HG03196 (cell line): ENCODE results near the gene DHRSX.
"Not testable (repeated sequence)": the region's sequence is repeated elsewhere in the genome, so short reads cannot be mapped to it uniquely, and the experiment has no call there.

ENCODE experiments used
- ATAC-seq: cut with Tn5 transposase; IDR thresholded peaks from one replicate; pipeline ENCODE4 v1.9.1; 2021; ENCODE audit not compliant: unreplicated experiment

The DHRSX gene

DNA sequence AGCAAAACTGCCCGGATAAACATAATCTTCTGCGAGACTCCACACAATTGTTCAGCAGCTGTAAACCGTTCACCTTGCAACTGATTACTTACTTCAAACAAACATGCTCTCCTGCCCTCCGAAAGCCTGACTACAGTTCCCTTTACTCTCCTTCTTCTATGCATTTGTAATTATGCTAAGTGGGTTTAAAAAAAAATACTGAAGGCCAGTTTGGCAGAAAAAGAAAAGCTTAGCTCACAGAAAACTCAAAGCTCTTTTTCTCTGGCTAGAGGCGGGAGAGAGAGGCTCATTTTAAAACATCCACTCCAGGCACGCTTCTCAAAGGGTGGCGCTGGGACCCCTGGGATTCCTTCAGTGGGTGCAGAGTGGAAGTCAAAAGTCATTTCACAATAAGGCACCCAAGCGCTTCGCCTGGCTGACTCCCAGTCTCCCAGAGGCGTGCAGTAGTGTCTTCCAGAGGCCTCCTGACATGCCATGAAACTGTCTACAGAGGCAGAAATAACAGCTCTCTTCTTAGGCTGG lies 1.9 kb downstream of the DHRSX start:
- no peak for ATAC-seq

DNA sequence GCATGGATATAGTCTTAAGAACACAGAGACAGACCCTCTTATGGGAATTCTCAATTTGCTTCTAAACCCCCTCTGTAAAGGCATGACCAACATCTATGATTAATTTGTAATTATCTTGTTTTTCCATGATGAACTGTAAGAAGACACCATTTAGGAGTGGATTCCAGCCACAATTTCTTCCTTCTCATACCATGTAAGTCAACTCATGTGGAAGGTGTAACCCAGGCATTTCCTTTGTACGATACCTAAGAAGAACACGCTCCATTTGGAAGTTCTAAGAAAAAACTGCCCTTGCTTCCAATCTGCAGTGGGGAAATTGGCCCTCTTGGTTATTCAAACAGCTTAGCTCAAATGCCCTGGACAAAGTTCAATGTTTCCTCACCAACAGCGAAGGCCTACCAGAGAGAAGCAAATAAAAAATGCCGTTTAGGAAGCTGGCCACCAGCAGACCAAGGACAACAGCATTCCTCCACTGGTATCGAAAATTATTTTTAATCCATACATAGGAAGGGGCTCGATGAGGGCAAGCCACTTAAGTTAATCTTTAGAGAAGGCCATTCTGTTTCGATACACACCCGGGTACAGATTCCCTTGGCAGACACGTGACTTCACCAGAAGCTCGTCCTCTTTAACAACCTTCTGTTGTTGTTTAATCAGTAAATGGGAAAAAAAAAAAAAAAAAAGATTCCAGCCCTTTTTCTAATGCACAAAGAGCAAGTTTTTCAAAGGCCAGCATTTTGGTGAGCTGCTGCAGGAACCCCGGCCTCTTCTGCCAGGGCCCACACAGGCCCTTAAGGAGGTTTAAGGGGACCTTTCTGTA lies 2.6 kb downstream of the DHRSX start:
- no peak for ATAC-seq

DNA sequence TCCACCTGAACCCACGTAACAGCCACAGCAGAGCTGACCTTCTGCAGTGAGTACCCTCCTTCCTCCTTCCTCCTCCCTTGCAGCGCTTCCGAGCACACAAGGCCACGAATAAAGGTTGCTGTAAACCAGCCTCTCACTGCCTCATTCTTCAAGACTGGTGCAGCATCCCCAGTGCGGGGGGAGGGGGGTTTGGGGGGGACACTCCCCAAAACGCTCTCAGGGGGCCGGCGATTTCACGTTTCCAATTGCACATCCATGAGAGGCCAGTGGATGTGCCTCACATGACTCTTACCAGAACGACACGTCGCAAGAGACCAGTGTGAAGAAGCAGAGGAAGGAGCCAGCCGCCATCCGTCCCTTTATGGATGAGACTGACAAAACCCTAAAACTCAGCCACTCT lies 5.2 kb downstream of the DHRSX start:
- ATAC-seq, result no peak

- ATAC-seq, result no peak
Measured at GRCh38 chrX:2492531-2493218, 8.1 kb downstream of the DHRSX start.

GRCh38 chrX:2490634-2491033 lies 10.1 kb downstream of the DHRSX start:
- ATAC-seq, result no peak

DNA sequence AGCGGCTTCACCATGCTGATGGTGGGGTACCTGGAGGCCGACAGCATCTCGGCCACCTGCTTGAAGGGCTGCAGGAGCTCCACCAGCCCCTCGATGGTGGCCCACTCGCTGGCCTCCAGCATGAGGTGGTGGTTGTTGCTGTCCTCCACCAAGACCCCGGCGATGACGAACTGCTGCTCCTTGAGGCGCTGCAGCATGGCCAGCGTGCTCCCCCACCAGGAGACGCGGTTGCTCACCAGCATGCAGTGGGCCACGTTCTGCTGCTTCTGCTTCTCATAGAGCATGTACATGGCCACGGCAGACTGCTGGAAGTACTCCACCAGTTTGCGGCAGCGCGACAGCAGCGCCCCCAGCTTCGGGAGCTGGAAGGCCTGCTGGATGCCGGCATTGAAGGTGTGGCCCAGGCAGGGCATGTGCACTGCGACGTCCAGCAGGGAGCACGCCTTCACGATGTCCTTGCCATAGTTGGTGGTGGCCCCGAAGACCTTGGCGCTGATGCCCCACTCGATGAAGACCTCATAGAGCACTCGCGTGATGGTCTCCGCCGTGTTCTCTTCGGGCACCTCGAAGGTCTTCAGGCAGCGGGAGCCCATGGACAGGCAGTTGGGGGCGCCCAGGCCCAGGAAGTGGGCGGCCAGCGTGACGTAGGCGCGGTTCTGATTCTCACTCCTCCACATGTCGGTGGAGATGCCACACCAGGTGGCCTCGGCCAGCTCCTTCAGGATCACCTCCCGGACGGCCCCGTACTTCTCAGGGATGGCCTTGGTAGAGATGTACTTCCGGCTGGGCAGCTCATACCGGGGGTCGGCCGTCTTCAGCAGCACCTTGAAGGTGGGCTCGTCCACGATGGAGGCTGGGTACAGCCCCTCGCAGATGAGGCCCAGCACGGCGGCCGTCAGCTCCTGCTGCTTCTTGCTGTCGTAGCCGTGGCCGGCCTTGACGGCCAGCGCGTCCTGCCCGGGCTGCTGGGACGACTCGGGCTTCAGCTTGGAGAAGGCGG lies 11.0 kb downstream of the DHRSX start:
- ATAC-seq, result no peak

GRCh38 chrX:2488621-2489285 lies 12.0 kb downstream of the DHRSX start:
- ATAC-seq, result no peak

- ATAC-seq, result no peak
Measured at GRCh38 chrX:2487366-2487765, 13.4 kb downstream of the DHRSX start.

GRCh38 chrX:2486476-2487133 lies 14.2 kb downstream of the DHRSX start:
- ATAC-seq, result no peak

DNA sequence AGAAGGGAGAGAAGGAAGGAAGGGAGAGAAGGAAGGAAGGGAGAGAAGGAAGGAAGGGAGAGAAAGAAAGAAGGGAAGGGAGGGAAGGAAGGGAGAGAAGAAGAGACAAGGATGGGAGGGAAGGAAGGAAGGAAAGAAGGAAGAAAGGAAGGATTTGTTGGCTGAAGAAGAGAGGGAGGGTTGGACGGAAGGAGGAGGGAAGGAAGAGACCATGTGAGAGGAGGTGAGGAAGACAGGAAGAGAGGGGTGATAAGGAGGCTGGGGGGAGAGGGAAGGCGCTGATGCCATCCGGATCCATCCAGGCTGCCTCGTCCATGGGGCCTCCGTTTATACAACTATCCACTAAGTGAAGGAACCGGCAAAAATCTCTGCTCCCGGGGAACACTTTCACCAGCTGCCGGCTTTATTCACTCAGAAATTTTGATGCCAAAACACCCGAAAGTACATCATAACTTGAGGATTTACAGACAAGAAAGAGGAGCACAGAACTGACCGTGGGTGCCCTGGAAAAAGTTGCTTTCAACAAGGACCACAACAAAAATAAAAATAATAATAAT lies 14.9 kb downstream of the DHRSX start:
- no peak for ATAC-seq

DNA sequence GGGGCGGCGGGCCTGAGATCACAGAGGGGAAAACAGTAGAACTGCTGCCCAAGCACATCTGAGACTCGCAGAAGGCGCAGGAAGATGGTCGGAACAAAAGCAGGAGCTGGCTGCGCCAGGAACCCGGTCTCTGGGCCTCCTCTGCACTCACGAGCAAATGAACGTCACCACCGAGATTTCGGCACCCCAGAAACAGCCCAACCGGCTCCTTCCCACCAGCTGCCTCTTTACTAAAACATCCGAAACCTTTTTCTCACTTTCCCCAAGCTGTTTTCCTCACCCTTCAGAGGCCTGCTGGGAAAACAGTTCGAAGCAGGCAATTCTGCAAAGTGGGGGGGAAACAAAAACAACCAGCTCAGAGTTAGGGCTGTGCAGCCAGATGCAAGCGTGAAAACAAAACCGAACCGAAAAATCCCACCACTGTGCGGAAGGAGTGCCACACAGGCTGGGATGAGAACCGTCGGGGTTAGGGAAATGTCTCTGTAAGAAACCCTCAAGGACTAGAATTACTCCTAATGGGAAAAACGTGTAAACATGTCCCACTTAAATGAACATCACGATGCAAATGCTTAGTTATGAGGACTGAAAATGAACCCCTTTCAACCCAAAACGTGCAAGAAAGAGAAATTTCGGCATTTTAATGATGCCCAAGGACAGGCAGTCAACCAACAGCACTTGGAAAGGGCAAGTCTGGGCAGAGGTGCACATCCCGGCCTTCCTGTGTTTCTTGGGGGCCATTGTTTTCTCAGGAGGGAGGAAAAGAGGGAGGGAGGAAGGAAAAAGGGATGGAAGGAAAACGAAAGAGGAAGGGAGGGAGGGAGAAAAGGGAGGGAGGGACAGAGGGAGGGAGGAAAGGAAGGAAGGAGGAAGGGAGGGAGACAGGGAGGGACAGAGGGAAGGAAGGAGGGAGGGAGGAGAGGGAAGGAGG lies 15.8 kb downstream of the DHRSX start:
- ATAC-seq, result no peak

GRCh38 chrX:2484256-2484655 lies 16.5 kb downstream of the DHRSX start:
- no peak for ATAC-seq

- ATAC-seq, result no peak
Measured at GRCh38 chrX:2483398-2484060, 17.2 kb downstream of the DHRSX start.

GRCh38 chrX:2481597-2481996 lies 19.2 kb downstream of the DHRSX start:
- ATAC-seq, result not testable (repeated sequence)

GRCh38 chrX:2479982-2480381 lies 20.8 kb downstream of the DHRSX start:
- ATAC-seq, result not testable (repeated sequence)

GRCh38 chrX:2479420-2479780 lies 21.4 kb downstream of the DHRSX start:
- no peak for ATAC-seq

DNA sequence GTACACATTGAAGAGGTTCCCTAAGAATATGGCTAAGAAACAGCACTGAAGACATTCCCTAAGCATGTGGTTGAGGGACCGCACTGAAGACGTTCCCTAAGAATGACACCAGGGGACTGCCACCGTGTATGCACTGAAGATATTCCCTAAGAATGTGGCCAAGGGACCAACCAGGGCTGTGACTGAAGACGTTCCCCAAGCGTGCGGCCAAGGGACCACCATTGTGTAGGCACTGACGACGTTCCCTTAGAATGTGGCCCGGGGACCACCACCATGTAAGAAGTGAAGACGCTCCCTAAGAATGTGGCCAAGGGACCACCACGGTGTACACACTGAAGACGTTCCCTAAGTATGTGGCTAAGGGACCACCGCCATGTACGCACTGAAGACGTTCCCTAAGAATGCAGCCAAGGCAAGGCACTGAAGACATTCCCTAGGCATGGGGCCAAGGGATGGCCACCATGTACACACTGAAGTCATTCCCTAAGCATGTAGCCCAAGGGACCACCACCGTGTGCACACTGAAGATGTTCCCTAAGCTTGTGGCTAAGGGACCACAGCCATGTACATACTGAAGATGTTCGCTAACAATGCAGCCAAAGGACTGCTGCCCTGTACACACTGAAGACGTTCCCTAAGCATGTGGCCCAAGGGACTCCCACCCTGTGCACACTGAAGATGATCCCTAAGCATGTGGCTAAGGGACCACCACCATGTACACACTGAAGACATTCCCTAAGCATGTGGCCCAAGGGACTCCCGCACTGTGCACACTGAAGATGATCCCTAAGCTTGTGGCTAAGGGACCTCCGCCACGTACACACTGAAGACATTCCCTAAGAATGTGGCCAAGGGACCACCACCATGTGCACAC lies 22.0 kb downstream of the DHRSX start:
- no peak for ATAC-seq
